ENCODE results near the gene NUDT11. TPM values are rescaled to one million over a fixed set of nuclear protein-coding genes. Genes with fewer than 3 reads are reported as not detected.
"Not testable (repeated sequence)": the region's sequence is repeated elsewhere in the genome, so short reads cannot be mapped to it uniquely, and the experiment has no call there.

The NUDT11 gene
- polyA plus RNA-seq, 1 donor (not counting 4 experiments of a cell fraction or from before 2014, with no cell fraction given), result 18.4 TPM

DNA sequence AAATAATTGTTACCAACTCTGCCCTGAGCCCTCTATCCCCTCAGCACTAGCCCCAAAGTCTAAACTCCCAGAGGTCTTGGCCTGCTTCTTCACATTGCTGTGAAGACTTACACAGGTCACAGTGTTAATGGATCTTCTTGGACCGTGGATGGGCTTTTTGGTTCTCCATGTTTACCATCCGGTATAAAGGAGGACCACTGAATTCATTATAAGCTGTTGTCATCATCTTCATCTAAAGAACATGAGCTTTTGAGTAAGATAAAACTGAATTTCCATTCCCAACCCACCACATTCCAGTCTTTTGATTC lies 8.5 kb downstream of the NUDT11 start:
- no peaks in the 10 kb centered on the region for H3K9me3 ChIP-seq (ENCODE audit: control insufficient read depth, low read depth, low read length)
- H3K4me1 ChIP-seq (ENCODE audit: control insufficient read depth, extremely low read depth, insufficient read depth, low read length), result no peaks in the 10 kb centered on the region
- H2AFZ ChIP-seq (ENCODE audit: control insufficient read depth, low read length), result no peak overlapping the region
- no peaks in the 10 kb centered on the region for H3K9me1 ChIP-seq (ENCODE audit: control insufficient read depth, extremely low read depth, insufficient read depth, low read length)
- no peaks in the 10 kb centered on the region for H3K36me3 ChIP-seq (ENCODE audit: control insufficient read depth in 2 of 2, extremely low read depth in 1 of 2, insufficient read depth in 2 of 2, low read length in 2 of 2)
- dilution Hi-C loops (cut with MboI; ENCODE audit: extremely low pct_ligation_motif_present, low sequenced_read_pairs), result no loop called here
- no peaks in the 10 kb centered on the region for H4K20me1 ChIP-seq (ENCODE audit: control insufficient read depth, extremely low read depth, insufficient read depth, low read length)
- H3K79me2 ChIP-seq (ENCODE audit: control insufficient read depth, insufficient read depth, low read length), result no peaks in the 10 kb centered on the region
- H3K27ac ChIP-seq (ENCODE audit: control insufficient read depth, insufficient read depth, low read length), result no peak overlapping the region
- no peak overlapping the region for H3K4me3 ChIP-seq (ENCODE audit: control insufficient read depth in 2 of 3, extremely low read depth in 1 of 3, insufficient read depth in 2 of 3, low read depth in 1 of 3, low read length in 3 of 3)
- H3K4me2 ChIP-seq (ENCODE audit: control insufficient read depth, extremely low read depth, insufficient read depth, low read depth, low read length), result no peak overlapping the region
- DNase-seq (ENCODE audit: low read depth, low spot score), result no peak
- no peaks in the 10 kb centered on the region for H3K27me3 ChIP-seq (ENCODE audit: control insufficient read depth, extremely low read depth, insufficient read depth, low read length)
- no peak for TF ChIP-seq EZH2 (IDR thresholded peaks at IDR 0.05; ENCODE audit: low read length)
- TF ChIP-seq, protein P1, sequence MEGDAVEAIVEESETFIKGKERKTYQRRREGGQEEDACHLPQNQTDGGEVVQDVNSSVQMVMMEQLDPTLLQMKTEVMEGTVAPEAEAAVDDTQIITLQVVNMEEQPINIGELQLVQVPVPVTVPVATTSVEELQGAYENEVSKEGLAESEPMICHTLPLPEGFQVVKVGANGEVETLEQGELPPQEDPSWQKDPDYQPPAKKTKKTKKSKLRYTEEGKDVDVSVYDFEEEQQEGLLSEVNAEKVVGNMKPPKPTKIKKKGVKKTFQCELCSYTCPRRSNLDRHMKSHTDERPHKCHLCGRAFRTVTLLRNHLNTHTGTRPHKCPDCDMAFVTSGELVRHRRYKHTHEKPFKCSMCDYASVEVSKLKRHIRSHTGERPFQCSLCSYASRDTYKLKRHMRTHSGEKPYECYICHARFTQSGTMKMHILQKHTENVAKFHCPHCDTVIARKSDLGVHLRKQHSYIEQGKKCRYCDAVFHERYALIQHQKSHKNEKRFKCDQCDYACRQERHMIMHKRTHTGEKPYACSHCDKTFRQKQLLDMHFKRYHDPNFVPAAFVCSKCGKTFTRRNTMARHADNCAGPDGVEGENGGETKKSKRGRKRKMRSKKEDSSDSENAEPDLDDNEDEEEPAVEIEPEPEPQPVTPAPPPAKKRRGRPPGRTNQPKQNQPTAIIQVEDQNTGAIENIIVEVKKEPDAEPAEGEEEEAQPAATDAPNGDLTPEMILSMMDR (optimal IDR thresholded peaks at IDR 0.05 in 1 of 3, IDR thresholded peaks at IDR 0.05 in 1 of 3, conservative IDR thresholded peaks at IDR 0.05 in 1 of 3; ENCODE audit: extremely low read depth in 1 of 3, insufficient read depth in 2 of 3, low read length in 3 of 3), result no peak
- FAIRE-seq, result no peak
- H3K9ac ChIP-seq (ENCODE audit: control insufficient read depth, extremely low read depth, insufficient read depth, low read length), result no peak overlapping the region

DNA sequence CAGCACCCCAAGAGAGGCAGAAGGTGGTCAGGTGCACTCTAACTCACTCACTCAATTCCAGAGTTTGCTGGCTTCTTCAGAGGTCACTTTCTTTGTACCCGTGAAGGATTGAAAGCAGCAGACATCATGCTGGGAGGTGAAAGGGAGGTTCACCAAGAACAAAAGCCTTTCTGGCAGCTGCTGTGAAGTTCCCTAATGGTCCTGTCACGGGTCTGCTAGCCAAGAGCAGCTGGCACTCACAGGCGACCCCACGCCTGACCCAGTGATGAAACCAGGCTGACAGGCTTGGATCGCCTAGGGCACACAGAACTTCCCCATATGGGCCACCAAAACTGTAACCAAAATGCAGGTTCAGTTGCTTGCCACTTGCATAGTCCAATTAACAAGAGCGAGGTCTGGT lies 11.8 kb downstream of the NUDT11 start:
- no peak for FAIRE-seq
- Histone ChIP-seq H3K9me3 (ENCODE audit: control insufficient read depth, low read depth, low read length) (no peaks in the 10 kb centered on the region), H2AFZ (ENCODE audit: control insufficient read depth, low read length) (no peak overlapping the region), H4K20me1 (ENCODE audit: control insufficient read depth, extremely low read depth, insufficient read depth, low read length) (no peaks in the 10 kb centered on the region), H3K4me1 (ENCODE audit: control insufficient read depth, extremely low read depth, insufficient read depth, low read length) (no peaks in the 10 kb centered on the region), H3K79me2 (ENCODE audit: control insufficient read depth, insufficient read depth, low read length) (no peaks in the 10 kb centered on the region), H3K36me3 (ENCODE audit: control insufficient read depth in 2 of 2, extremely low read depth in 1 of 2, insufficient read depth in 2 of 2, low read length in 2 of 2) (no peaks in the 10 kb centered on the region), H3K9ac (ENCODE audit: control insufficient read depth, extremely low read depth, insufficient read depth, low read length) (no peak overlapping the region), H3K9me1 (ENCODE audit: control insufficient read depth, extremely low read depth, insufficient read depth, low read length) (no peaks in the 10 kb centered on the region), H3K4me3 (ENCODE audit: control insufficient read depth in 2 of 3, extremely low read depth in 1 of 3, insufficient read depth in 2 of 3, low read depth in 1 of 3, low read length in 3 of 3) (no peak overlapping the region), H3K4me2 (ENCODE audit: control insufficient read depth, extremely low read depth, insufficient read depth, low read depth, low read length) (no peak overlapping the region), H3K27me3 (ENCODE audit: control insufficient read depth, extremely low read depth, insufficient read depth, low read length) (no peaks in the 10 kb centered on the region), H3K27ac (ENCODE audit: control insufficient read depth, insufficient read depth, low read length) (no peak overlapping the region)
- DNase-seq (ENCODE audit: low read depth, low spot score), result no peak
- TF ChIP-seq, protein P1 (optimal IDR thresholded peaks at IDR 0.05 in 1 of 3, IDR thresholded peaks at IDR 0.05 in 1 of 3, conservative IDR thresholded peaks at IDR 0.05 in 1 of 3; ENCODE audit: extremely low read depth in 1 of 3, insufficient read depth in 2 of 3, low read length in 3 of 3), result no peak
- no peak for TF ChIP-seq EZH2 (IDR thresholded peaks at IDR 0.05; ENCODE audit: low read length)
- dilution Hi-C loops (cut with MboI; ENCODE audit: extremely low pct_ligation_motif_present, low sequenced_read_pairs), result no loop called here

DNA sequence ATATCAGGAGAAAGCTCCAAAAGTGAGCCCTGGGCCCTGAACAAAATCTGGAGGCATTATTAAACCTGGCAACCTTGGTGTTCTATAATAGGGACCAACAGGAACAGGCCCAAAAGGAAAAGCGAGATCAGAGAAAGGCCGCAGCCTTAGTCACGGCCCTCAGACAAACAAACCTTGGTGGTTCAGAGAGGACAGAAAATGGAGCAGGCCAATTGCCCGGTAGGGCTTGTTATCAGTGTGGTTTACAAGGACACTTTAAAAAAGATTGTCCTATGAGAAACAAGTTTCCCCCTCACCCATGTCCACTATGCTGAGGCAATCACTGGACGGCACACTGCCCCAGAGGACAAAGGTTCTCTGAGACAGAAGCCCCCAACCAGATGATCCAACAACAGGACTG lies 14.0 kb downstream of the NUDT11 start:
- H3K79me2 ChIP-seq (ENCODE audit: control insufficient read depth, insufficient read depth, low read length); H3K4me1 ChIP-seq (ENCODE audit: control insufficient read depth, extremely low read depth, insufficient read depth, low read length); H3K27ac ChIP-seq (ENCODE audit: control insufficient read depth, insufficient read depth, low read length); DNase-seq (ENCODE audit: low read depth, low spot score); H3K9me1 ChIP-seq (ENCODE audit: control insufficient read depth, extremely low read depth, insufficient read depth, low read length); H3K36me3 ChIP-seq (ENCODE audit: control insufficient read depth in 2 of 2, extremely low read depth in 1 of 2, insufficient read depth in 2 of 2, low read length in 2 of 2); H2AFZ ChIP-seq (ENCODE audit: control insufficient read depth, low read length); H3K4me3 ChIP-seq (ENCODE audit: control insufficient read depth in 2 of 3, extremely low read depth in 1 of 3, insufficient read depth in 2 of 3, low read depth in 1 of 3, low read length in 3 of 3); H3K27me3 ChIP-seq (ENCODE audit: control insufficient read depth, extremely low read depth, insufficient read depth, low read length); H3K4me2 ChIP-seq (ENCODE audit: control insufficient read depth, extremely low read depth, insufficient read depth, low read depth, low read length); dilution Hi-C loops (cut with MboI; ENCODE audit: extremely low pct_ligation_motif_present, low sequenced_read_pairs); H3K9ac ChIP-seq (ENCODE audit: control insufficient read depth, extremely low read depth, insufficient read depth, low read length); FAIRE-seq; H3K9me3 ChIP-seq (ENCODE audit: control insufficient read depth, low read depth, low read length); H4K20me1 ChIP-seq (ENCODE audit: control insufficient read depth, extremely low read depth, insufficient read depth, low read length): not testable (repeated sequence)
